Measurements from ENCODE around the gene COL6A3.

COL6A3 gene

DNA sequence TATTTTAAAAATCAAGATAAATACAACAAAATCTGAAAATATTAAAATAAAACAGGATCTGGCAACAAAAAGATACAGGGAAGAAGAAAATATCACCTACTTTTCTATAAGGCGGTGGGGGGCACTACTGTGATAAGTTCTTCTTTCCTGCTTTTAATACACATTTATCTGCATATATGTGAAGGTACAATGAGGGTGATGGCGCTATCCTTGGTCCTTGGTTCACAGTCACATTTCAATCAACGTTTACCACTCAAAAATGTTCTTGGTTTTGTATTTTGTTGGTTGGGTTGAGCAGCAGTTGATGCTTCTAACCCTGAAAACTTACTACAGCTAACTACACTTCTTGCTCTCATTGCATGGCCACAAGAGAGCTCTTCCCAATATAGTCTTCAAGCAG, 112.4 kb downstream of the COL6A3 start:
- in situ Hi-C loops (cut with HindIII; ENCODE audit: low pct_ligation_motif_present, low sequenced_read_pairs) = no loop called here
- H3K36me3 ChIP-seq (replicated peaks) = no peaks in the 10 kb centered on the region
- no peak overlapping the region for H3K27ac ChIP-seq
- TF ChIP-seq, protein P1, sequence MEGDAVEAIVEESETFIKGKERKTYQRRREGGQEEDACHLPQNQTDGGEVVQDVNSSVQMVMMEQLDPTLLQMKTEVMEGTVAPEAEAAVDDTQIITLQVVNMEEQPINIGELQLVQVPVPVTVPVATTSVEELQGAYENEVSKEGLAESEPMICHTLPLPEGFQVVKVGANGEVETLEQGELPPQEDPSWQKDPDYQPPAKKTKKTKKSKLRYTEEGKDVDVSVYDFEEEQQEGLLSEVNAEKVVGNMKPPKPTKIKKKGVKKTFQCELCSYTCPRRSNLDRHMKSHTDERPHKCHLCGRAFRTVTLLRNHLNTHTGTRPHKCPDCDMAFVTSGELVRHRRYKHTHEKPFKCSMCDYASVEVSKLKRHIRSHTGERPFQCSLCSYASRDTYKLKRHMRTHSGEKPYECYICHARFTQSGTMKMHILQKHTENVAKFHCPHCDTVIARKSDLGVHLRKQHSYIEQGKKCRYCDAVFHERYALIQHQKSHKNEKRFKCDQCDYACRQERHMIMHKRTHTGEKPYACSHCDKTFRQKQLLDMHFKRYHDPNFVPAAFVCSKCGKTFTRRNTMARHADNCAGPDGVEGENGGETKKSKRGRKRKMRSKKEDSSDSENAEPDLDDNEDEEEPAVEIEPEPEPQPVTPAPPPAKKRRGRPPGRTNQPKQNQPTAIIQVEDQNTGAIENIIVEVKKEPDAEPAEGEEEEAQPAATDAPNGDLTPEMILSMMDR (IDR thresholded peaks at IDR 0.05; ENCODE audit: low read depth, low read length, missing control alignments) = no peak
- no peaks in the 10 kb centered on the region for H3K27me3 ChIP-seq (replicated peaks)
- DNase-seq = no peak
- no peak overlapping the region for H3K4me3 ChIP-seq (ENCODE audit: low read depth, low read length)

GRCh38 chr2:237300739-237301138, 113.2 kb downstream of the COL6A3 start:
- TF ChIP-seq, protein P1 (IDR thresholded peaks at IDR 0.05; ENCODE audit: low read depth, low read length, missing control alignments) = no peak
- Histone ChIP-seq H3K27ac (no peak overlapping the region), H3K4me3 (ENCODE audit: low read depth, low read length) (no peak overlapping the region), H3K27me3 (replicated peaks) (no peaks in the 10 kb centered on the region), H3K36me3 (replicated peaks) (no peaks in the 10 kb centered on the region)
- DNase-seq = no peak
- in situ Hi-C loops (cut with HindIII; ENCODE audit: low pct_ligation_motif_present, low sequenced_read_pairs) = no loop called here

DNA sequence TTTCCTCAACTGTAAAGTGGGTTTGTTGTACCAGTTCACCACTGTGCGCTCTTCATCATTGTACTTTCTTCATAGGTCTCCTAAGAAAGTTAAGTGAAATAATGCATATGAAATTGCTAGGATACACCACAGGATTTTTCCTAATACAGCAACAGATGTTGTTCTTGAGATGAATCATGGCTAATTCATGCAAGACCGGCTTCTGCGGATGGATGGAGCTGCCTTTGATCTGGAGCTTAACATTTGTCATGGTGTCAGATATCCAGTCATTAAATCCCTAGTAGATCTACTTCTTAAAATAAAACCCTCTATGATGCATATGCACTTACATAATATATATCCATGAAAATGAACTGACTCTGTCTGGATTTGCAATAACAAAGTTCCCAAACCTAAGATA, 114.1 kb downstream of the COL6A3 start:
- TF ChIP-seq, protein P1 (IDR thresholded peaks at IDR 0.05; ENCODE audit: low read depth, low read length, missing control alignments) = no peak
- Histone ChIP-seq H3K27ac (peak overlapping the region; percentile 33), H3K4me3 (ENCODE audit: low read depth, low read length) (no peak overlapping the region), H3K36me3 (replicated peaks) (no peaks in the 10 kb centered on the region), H3K27me3 (replicated peaks) (no peaks in the 10 kb centered on the region)
- peak; percentile 94 for DNase-seq
- in situ Hi-C loops (cut with HindIII; ENCODE audit: low pct_ligation_motif_present, low sequenced_read_pairs) = no loop called here

- TF ChIP-seq, protein P1 (IDR thresholded peaks at IDR 0.05; ENCODE audit: low read depth, low read length, missing control alignments) = no peak
- Histone ChIP-seq H3K27me3 (replicated peaks) (no peaks in the 10 kb centered on the region), H3K27ac (no peak overlapping the region), H3K4me3 (ENCODE audit: low read depth, low read length) (no peak overlapping the region), H3K36me3 (replicated peaks) (no peaks in the 10 kb centered on the region)
- DNase-seq = no peak
- in situ Hi-C loops (cut with HindIII; ENCODE audit: low pct_ligation_motif_present, low sequenced_read_pairs) = no loop called here
These were observed 115.5 kb downstream of the COL6A3 start for GRCh38 chr2:237298151-237299118.

GRCh38 chr2:237297421-237298150, 116.4 kb downstream of the COL6A3 start:
- in situ Hi-C loops (cut with HindIII; ENCODE audit: low pct_ligation_motif_present, low sequenced_read_pairs) = no loop called here
- H3K4me3 ChIP-seq (ENCODE audit: low read depth, low read length) = no peak overlapping the region
- TF ChIP-seq, protein P1 (IDR thresholded peaks at IDR 0.05; ENCODE audit: low read depth, low read length, missing control alignments) = no peak
- H3K36me3 ChIP-seq (replicated peaks) = no peaks in the 10 kb centered on the region
- H3K27me3 ChIP-seq (replicated peaks) = no peaks in the 10 kb centered on the region
- no peak for DNase-seq
- no peak overlapping the region for H3K27ac ChIP-seq

Data from brain microvascular endothelial cell (primary cell).